Articular chondrocyte of knee joint (primary cell): ENCODE data around the gene PIGZ. TPM values are rescaled to one million over a fixed set of nuclear protein-coding genes. Genes with fewer than 3 reads are reported as not detected.

Experiments used
- total RNA-seq: library from RNA; depleted of rRNA; stranded (reverse); fragments of >200 nt; gene quantifications from 2 replicates; pipeline ENCODE4 v1.2.3, GENCODE V29; 2012

Gene PIGZ
- 5.2 and 5.6 TPM in 2 replicates for total RNA-seq

GRCh38 chr3:196968233-196969133, at the start of gene PIGZ:
PIGZ (minus strand) TSS chr3:196968833; CDS start chr3:196952031, 16,802 bp downstream.

GRCh38 chr3:196942226-196942914, 26.3 kb downstream of the PIGZ start, which contains the start of gene NCBP2:
NCBP2 (minus strand) TSS chr3:196942528; CDS start chr3:196942503, 25 bp downstream.

Other genes starting within 250 kb of the PIGZ start
- 38.0 and 40.1 TPM in 2 replicates for gene PAK2, start 229.0 kb downstream of the PIGZ start, total RNA-seq
- 40.6 and 44.5 TPM in 2 replicates for gene SENP5, start 100.9 kb downstream of the PIGZ start, total RNA-seq
- 53.2 and 62.5 TPM in 2 replicates for gene NCBP2, start 26.3 kb downstream of the PIGZ start, total RNA-seq
- 53.1 and 54.0 TPM in 2 replicates for gene MELTF, start 61.0 kb upstream of the PIGZ start, total RNA-seq